B cell (primary cell): Measurements from ENCODE around the gene PDIA4. TPM values are rescaled to one million over a fixed set of nuclear protein-coding genes. Genes with fewer than 3 reads are reported as not detected.
A peak's percentile ranks its signal among the peaks of the same experiment; 100 is the strongest.

Experiments used
- ATAC-seq: fragments of 200-7000 bp; cut with Tn5 transposase; one replicate; pipeline ENCODE4 v1.10.0; 2021; ENCODE audit warnings: low read depth, mild to moderate bottlenecking, moderate number of reproducible peaks, moderate library complexity
- CTCF ChIA-PET: fragments of 350-600 bp; sonication (Branson Sonifier 250); formaldehyde crosslinking; loops from one replicate; lab custom pipeline; 2021; ENCODE audit warnings: antibody characterized with exemption, inconsistent platforms; lab: Charles Lee
- POLR2A ChIA-PET: fragments of 350-600 bp; sonication (Branson Sonifier 250); formaldehyde crosslinking; loops from one replicate; lab custom pipeline; 2021; ENCODE audit warnings: antibody characterized with exemption; lab: Charles Lee
- DNase-seq: peaks from one replicate; pipeline ENCODE4 v3.0.0; 2013
- H2AFZ ChIP-seq: 2 replicates; pipeline ENCODE4 v1.6.1; 2012; ENCODE audit warnings: mild to moderate bottlenecking, low read depth, low read length; ENCODE audit not compliant: insufficient read depth, poor library complexity, severe bottlenecking
- H3K27ac ChIP-seq, 2 donors: 1 replicate in 1 of 2; 2 replicates in 1 of 2; pipeline ENCODE4 v1.5.1; 2012 to 2013; ENCODE audit warnings: low read length in 2 of 2, mild to moderate bottlenecking in 2 of 2, moderate library complexity in 1 of 2
- H3K27me3 ChIP-seq, 4 experiments: fragments of 200-600 bp in 1 of 4; sonication (generic) in 1 of 4; replicated peaks in 1 of 4; 1 replicate in 2 of 4; 2 replicates in 2 of 4; pipeline versions ENCODE4 v1.6.1 to v1.7.0; 2013 to 2016; ENCODE audit warnings: low read length in 3 of 4, mild to moderate bottlenecking in 2 of 4, mixed read lengths in 1 of 4, moderate library complexity in 1 of 4; ENCODE audit not compliant: insufficient read depth in 4 of 4, control insufficient read depth in 3 of 4; ENCODE audit errors: control extremely low read depth in 1 of 4
- H3K36me3 ChIP-seq, 2 experiments: replicated peaks in 1 of 2; 1 replicate in 1 of 2; 2 replicates in 1 of 2; pipeline versions ENCODE4 v1.6.1 to v1.7.1; 2013; ENCODE audit warnings: low read length in 1 of 2; ENCODE audit not compliant: insufficient read depth in 2 of 2, control insufficient read depth in 1 of 2; ENCODE audit errors: control extremely low read depth in 1 of 2, extremely low read depth in 1 of 2
- H3K4me1 ChIP-seq, 2 donors: fragments of 200-600 bp in 1 of 2; sonication (generic) in 1 of 2; 1 replicate in 1 of 2; 2 replicates in 1 of 2; pipeline versions ENCODE4 v1.5.1 to v1.6.1; 2013 to 2017; ENCODE audit warnings: low read length in 2 of 2; ENCODE audit not compliant: control insufficient read depth in 2 of 2, insufficient read depth in 2 of 2
- H3K4me2 ChIP-seq: replicated peaks from 2 replicates; pipeline ENCODE3; 2012; ENCODE audit warnings: mild to moderate bottlenecking, low read depth, low read length; ENCODE audit not compliant: poor library complexity, severe bottlenecking
- H3K4me3 ChIP-seq, 5 experiments: fragments of 200-600 bp in 1 of 5; sonication (generic) in 1 of 5; 1 replicate in 3 of 5; 2 replicates in 2 of 5; pipeline versions ENCODE4 v1.5.1 to v1.7.0; 2011 to 2016; ENCODE audit warnings: low read length in 4 of 5, mild to moderate bottlenecking in 4 of 5, low read depth in 2 of 5, control low read depth in 1 of 5, moderate library complexity in 1 of 5; ENCODE audit not compliant: insufficient read depth in 1 of 5; ENCODE audit errors: control extremely low read depth in 1 of 5, extremely low read depth in 1 of 5
- H3K79me2 ChIP-seq: fragments of 200-600 bp; sonication (generic); one replicate; pipeline ENCODE4 v1.6.0; 2016; ENCODE audit warnings: low read length; ENCODE audit not compliant: control insufficient read depth, insufficient read depth
- H3K9ac ChIP-seq: fragments of 200-600 bp; sonication (generic); 2 replicates; pipeline ENCODE4 v1.6.1; 2017; ENCODE audit warnings: mild to moderate bottlenecking, low read length, moderate library complexity
- H3K9me3 ChIP-seq, 3 donors: one replicate each; pipeline versions ENCODE4 v1.6.1 to v1.7.1; 2013; ENCODE audit warnings: low read length in 2 of 3; ENCODE audit not compliant: control insufficient read depth in 2 of 3, insufficient read depth in 1 of 3; ENCODE audit errors: control extremely low read depth in 1 of 3
- H4K20me1 ChIP-seq: 2 replicates; pipeline ENCODE4 v1.6.0; 2012; ENCODE audit warnings: mild to moderate bottlenecking, low read length; ENCODE audit not compliant: insufficient read depth, control insufficient read depth, poor library complexity, severe bottlenecking
- H3K27ac Mint-ChIP-seq: one replicate; pipeline ENCODE4 v1.8.0; 2021; ENCODE audit warnings: mixed read lengths
- H3K27me3 Mint-ChIP-seq: one replicate; pipeline ENCODE4 v1.8.0; 2021; ENCODE audit warnings: mixed read lengths
- H3K4me1 Mint-ChIP-seq: one replicate; pipeline ENCODE4 v1.8.0; 2021; ENCODE audit warnings: mixed read lengths
- H3K4me3 Mint-ChIP-seq: one replicate; pipeline ENCODE4 v1.8.0; 2021; ENCODE audit warnings: mixed read lengths
- H3K9me3 Mint-ChIP-seq: one replicate; pipeline ENCODE4 v1.8.0; 2022; ENCODE audit warnings: mixed read lengths; ENCODE audit not compliant: insufficient read depth
- EZH2 ChIP-seq: IDR thresholded peaks from 2 replicates; pipeline ENCODE4 v1.6.1; 2012; ENCODE audit warnings: borderline replicate concordance, low read depth, mild to moderate bottlenecking, moderate library complexity, low read length; ENCODE audit not compliant: insufficient read depth, poor library complexity, severe bottlenecking
- WGBS: methylation state at CpG from one replicate; pipeline ENCODE4 v1.1.5; 2013; ENCODE audit warnings: missing lambda C conversion rate; ENCODE audit not compliant: insufficient coverage; 5-methylcytosine and 5-hydroxymethylcytosine counted together
- intact Hi-C: fragments of 100-400 bp; cut with micrococcal nuclease; formaldehyde crosslinking; loops from one replicate; pipeline ENCODE4 v1.10.0; 2022
- polyA minus RNA-seq: library from RNA; depleted of rRNA, polyadenylated mRNA; stranded (reverse); fragments of >200 nt; gene quantifications from 2 replicates; pipeline ENCODE4 v1.2.3, GENCODE V29; 2012
- polyA plus RNA-seq: library from polyadenylated mRNA; depleted of rRNA; stranded (reverse); fragments of >200 nt; gene quantifications from 2 replicates; pipeline ENCODE4 v1.2.3, GENCODE V29; 2012
- total RNA-seq, 2 donors: library from RNA; stranded (reverse); fragments of 120-200 nt in 1 of 2; gene quantifications; 1 replicate in 1 of 2; 2 replicates in 1 of 2; pipeline versions ENCODE4 v1.2.3 to v1.2.4, GENCODE V29; 2013 to 2022
- TF ChIP-seq, protein P1 (sequence below): fragments of 200-600 bp; IDR thresholded peaks from one replicate; pipeline ENCODE4 v1.8.0; 2022; ENCODE audit warnings: antibody characterized with exemption, mild to moderate bottlenecking

The PDIA4 gene, protein sequence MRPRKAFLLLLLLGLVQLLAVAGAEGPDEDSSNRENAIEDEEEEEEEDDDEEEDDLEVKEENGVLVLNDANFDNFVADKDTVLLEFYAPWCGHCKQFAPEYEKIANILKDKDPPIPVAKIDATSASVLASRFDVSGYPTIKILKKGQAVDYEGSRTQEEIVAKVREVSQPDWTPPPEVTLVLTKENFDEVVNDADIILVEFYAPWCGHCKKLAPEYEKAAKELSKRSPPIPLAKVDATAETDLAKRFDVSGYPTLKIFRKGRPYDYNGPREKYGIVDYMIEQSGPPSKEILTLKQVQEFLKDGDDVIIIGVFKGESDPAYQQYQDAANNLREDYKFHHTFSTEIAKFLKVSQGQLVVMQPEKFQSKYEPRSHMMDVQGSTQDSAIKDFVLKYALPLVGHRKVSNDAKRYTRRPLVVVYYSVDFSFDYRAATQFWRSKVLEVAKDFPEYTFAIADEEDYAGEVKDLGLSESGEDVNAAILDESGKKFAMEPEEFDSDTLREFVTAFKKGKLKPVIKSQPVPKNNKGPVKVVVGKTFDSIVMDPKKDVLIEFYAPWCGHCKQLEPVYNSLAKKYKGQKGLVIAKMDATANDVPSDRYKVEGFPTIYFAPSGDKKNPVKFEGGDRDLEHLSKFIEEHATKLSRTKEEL
- total RNA-seq (34.7 and 36.5 TPM in 2 replicates), polyA plus RNA-seq (31.6 and 38.1 TPM in 2 replicates), polyA minus RNA-seq (31.2 and 51.5 TPM in 2 replicates)
- total RNA-seq (2013): 71.9 TPM

GRCh38 chr7:149028346-149029109, at the start of gene PDIA4:
TSS of gene PDIA4 (minus strand) at chr7:149028505. CDS start at chr7:149028408, 97 bp downstream.
- CTCF ChIA-PET: interaction anchor here (0.5 to 7.8 kb wide), 5 partner anchors 15 to 45 kb away, joined by 3 to 58 read pairs (median 6); no protein-coding TSS in a partner anchor
- Histone ChIP-seq H3K36me3 (no peaks in the 10 kb centered on the region), H3K4me1 (peaks cover 19 to 21% of the 10 kb centered on the region in 2 donors), H3K4me2 (peak within 1 kb of the TSS; percentile 97), H3K27ac (peak within 1 kb of the TSS; percentile 39 to 94), H3K9me3 (no peaks in the 10 kb centered on the region), H4K20me1 (peaks cover 7% of the 10 kb centered on the region), H3K27me3 (no peaks in the 10 kb centered on the region), H3K79me2 (peaks cover 46% of the 10 kb centered on the region), H3K4me3 (peak within 1 kb of the TSS; percentile 51 to 77 (median 73)), H3K9ac (peak within 1 kb of the TSS; percentile 87), H2AFZ (peak within 1 kb of the TSS; percentile 91)
- intact Hi-C loops: loop anchor here (1.0 to 10.0 kb wide), 13 partner anchors 23 to 744 kb away; partner anchors contain the start of genes CUL1, EZH2, ZNF212 and ZNF398
- DNase-seq (peak; percentile 99), ATAC-seq (peak; percentile 86)
- Mint-ChIP-seq H3K4me3 (peak within 1 kb of the TSS; percentile 93), H3K27me3 (no peaks in the 10 kb centered on the region), H3K4me1 (peaks cover 39% of the 10 kb centered on the region), H3K27ac (peak within 1 kb of the TSS; percentile 91), H3K9me3 (no peaks in the 10 kb centered on the region)
- TF ChIP-seq, protein P1, sequence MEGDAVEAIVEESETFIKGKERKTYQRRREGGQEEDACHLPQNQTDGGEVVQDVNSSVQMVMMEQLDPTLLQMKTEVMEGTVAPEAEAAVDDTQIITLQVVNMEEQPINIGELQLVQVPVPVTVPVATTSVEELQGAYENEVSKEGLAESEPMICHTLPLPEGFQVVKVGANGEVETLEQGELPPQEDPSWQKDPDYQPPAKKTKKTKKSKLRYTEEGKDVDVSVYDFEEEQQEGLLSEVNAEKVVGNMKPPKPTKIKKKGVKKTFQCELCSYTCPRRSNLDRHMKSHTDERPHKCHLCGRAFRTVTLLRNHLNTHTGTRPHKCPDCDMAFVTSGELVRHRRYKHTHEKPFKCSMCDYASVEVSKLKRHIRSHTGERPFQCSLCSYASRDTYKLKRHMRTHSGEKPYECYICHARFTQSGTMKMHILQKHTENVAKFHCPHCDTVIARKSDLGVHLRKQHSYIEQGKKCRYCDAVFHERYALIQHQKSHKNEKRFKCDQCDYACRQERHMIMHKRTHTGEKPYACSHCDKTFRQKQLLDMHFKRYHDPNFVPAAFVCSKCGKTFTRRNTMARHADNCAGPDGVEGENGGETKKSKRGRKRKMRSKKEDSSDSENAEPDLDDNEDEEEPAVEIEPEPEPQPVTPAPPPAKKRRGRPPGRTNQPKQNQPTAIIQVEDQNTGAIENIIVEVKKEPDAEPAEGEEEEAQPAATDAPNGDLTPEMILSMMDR: peak; percentile 47
- no peak for TF ChIP-seq EZH2
- POLR2A ChIA-PET: interaction anchor here (1.0 to 1.8 kb wide), 2 partner anchors 37 to 119 kb away, joined by 3 to 9 read pairs; partner anchors contain the start of gene ZNF398
- 0% methylated on average over 87 of the region's 87 CpGs for WGBS
